Measurements from ENCODE around the gene MRAS.
"Not testable (repeated sequence)": the region's sequence is repeated elsewhere in the genome, so short reads cannot be mapped to it uniquely, and the experiment has no call there.

Gene MRAS

DNA sequence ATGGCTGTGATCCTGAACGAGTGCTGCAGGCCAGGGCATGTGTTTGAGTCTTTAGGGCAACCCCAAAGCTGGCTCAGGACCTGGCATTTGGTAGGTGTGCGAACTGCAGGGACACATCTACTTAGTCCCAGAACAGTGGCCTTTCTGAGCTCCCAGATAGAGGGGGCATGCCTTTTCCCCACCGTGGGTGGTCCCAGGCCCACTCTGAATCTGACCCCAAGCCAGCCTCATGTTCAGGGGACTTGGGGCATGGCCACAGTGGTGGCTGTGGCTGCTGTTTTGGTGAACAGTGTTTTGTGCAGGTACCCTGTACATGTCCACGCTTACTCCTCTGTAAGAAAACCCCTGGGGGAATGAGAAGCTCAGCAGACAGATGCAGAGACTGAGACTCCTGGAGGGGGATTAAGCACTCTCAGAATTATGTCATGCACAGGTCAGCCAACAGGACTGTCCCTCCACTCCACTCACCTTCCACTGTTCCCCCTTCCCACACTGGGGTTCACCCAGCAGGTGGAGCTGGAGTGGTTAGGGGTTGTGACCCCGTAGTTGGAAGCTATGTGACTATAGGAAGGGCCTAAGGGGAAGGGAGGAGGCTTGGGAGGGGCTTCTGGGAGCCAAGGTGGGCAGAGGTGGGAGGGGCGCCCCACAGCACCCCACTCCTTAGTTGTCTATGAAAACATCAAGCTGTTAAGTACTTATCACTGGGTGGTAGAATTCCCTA lies 102.5 kb downstream of the MRAS start:
- no peak for DNase-seq

DNA sequence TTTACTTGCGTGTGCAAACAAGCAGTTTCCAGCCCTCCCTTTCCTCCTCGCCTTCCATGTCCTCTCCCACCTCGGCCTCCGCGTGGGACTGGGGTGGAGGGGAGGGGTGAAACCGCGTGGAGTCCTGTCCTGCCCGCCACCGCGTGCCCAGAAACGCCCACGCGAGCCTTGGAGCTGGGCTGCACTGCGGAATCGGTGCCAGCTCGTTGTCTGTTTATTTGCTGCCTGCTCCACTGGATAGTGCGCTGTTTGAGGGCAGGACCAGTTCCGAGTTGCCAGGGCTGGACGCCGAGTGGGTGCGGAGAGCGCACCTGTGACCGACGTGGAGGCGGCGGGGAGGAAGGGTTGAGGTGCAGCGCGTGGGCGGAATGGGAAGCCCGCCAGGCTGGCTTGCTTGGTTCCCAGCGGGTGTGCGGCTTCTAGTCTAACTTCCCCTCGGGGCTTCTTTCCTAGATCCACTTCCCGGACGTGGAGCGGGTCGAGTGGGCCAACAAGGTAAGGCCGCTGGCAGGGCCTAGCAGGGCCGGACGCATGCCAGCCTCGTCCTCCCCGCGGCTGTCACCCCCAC lies 103.3 kb downstream of the MRAS start:
- no peak for DNase-seq

DNA sequence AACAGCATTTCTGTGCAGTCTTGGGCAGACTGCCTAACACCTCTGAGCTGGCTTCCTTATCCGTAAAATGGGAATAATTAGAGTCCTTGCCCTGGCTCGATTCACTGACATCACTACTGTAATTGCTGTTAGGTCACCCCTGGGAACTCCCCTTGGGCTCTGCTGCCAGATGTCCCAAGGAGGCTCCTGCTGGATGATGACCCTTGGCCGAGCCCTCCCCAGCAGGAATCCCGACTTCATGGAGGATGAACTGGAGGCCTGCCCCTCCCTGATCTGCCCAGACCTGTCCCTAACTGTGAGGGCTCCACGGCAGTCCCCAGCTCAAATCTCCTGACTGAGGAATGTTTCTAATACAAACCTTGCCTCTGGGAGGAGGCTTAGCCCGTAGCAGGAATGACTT lies 104.1 kb downstream of the MRAS start:
- no peak for DNase-seq

DNA sequence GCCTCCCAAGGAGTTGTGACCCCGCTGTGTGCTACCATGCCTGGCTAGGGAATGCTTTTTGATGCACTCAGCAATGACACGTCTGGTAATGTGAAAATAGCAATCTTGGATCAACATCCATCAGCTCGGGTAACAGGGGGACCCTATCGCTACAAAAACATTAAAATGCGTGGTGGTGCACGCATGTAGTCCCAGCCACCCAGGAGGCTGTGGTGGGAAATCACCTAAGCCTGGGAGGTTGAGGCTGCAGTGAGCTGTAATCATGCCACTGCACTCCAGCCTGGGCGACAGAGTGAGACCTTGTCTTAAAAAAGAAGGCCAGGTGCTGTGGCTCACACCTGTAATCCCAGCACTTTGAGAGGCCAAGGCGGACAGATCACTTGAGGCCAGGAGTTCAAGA lies 105.6 kb downstream of the MRAS start:
- DNase-seq = not testable (repeated sequence)

All from CD4-positive, alpha-beta T cell treated with Interleukin-15 for 1 hour (primary cell).